KOPT-K1 (cell line): ENCODE measurements around the gene RACK1.
A peak's percentile ranks its signal among the peaks of the same experiment; 100 is the strongest.
"Not testable (repeated sequence)": the region's sequence is repeated elsewhere in the genome, so short reads cannot be mapped to it uniquely, and the experiment has no call there.

Source experiments
- H3K27ac ChIP-seq: fragments of 200-600 bp; sonication (generic); 2 replicates; pipeline ENCODE4 v1.5.1; 2016; ENCODE audit warnings: antibody characterized with exemption, mild to moderate bottlenecking, low read depth, low read length; ENCODE audit not compliant: poor library complexity, severe bottlenecking
- H3K36me3 ChIP-seq: fragments of 200-600 bp; sonication (generic); 2 replicates; pipeline ENCODE4 v1.5.1; 2017; ENCODE audit warnings: antibody characterized with exemption, mild to moderate bottlenecking, low read length, moderate library complexity; ENCODE audit not compliant: insufficient read depth
- H3K9me3 ChIP-seq: fragments of 200-600 bp; sonication (generic); 2 replicates; pipeline ENCODE4 v1.5.1; 2017; ENCODE audit warnings: antibody characterized with exemption, low read length, mild to moderate bottlenecking; ENCODE audit not compliant: insufficient read depth, poor library complexity, severe bottlenecking

Gene RACK1

DNA sequence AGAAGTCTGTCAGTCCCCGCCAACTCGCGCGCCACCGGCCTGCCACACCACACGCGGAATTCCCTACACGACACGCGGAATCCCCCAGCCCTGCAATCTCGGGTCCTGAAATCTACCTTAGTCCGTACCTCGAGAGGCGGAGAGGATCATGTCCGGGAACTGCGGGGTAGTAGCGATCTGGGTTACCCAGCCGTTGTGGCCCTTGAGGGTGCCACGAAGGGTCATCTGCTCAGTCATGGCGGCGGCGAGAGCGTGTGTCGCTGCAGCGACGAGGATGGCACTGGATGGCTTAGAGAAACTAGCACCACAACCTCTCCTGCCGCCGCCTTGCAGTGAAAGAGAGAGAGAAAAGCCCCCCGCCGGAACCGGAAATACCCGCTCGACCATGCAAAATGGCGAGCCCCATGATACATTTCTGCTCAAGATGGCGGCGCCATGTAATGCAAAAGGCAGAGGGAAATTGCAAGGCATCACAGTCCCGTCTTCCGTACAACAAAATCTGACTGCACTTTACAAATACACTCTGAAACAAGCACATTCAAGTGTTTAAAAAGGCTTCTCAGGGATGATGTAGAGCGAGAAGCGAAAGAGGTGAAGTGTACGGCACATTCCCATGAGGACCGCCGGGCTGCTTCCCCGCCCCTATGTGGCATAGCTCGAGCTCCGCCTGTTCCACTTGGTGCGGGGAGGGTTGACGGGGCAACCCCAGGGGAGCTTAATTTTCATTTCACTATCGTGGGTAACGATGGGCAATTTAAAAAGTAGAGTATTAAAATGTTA is at the start of gene RACK1:
Gene RACK1 (minus strand): TSS at position 343 of the 780 bp plus-strand sequence. CDS start 106 bp downstream, at position 237.
- peak within 1 kb of the TSS; percentile 86 for H3K27ac ChIP-seq
- H3K36me3 ChIP-seq = peaks cover 50% of the 10 kb centered on the region
- no peaks in the 10 kb centered on the region for H3K9me3 ChIP-seq

DNA sequence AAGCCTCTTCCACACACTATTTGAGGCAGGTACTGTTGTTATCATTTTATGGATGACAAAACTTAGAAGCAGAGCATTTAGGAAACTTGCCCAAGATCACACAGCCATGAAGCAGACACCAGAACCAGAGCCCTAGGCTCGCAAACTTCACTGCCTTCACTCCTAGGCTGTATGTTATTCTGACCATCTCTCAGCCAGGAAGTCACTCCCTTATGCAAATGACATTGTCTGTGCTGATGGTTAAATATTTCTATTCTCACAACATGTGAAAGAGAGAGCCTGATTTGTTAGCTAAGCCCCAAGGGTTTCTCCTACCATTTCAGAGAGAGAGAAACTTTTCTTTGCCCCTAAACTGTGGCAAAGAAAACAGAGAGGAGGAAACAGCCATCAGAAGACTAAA is 43.6 kb upstream of the RACK1 start:
- H3K36me3 ChIP-seq, H3K27ac ChIP-seq, H3K9me3 ChIP-seq: not testable (repeated sequence)

GRCh38 chr5:181285962-181286705 is 42.4 kb upstream of the RACK1 start:
- not testable (repeated sequence) for H3K36me3 ChIP-seq, H3K9me3 ChIP-seq, H3K27ac ChIP-seq

DNA sequence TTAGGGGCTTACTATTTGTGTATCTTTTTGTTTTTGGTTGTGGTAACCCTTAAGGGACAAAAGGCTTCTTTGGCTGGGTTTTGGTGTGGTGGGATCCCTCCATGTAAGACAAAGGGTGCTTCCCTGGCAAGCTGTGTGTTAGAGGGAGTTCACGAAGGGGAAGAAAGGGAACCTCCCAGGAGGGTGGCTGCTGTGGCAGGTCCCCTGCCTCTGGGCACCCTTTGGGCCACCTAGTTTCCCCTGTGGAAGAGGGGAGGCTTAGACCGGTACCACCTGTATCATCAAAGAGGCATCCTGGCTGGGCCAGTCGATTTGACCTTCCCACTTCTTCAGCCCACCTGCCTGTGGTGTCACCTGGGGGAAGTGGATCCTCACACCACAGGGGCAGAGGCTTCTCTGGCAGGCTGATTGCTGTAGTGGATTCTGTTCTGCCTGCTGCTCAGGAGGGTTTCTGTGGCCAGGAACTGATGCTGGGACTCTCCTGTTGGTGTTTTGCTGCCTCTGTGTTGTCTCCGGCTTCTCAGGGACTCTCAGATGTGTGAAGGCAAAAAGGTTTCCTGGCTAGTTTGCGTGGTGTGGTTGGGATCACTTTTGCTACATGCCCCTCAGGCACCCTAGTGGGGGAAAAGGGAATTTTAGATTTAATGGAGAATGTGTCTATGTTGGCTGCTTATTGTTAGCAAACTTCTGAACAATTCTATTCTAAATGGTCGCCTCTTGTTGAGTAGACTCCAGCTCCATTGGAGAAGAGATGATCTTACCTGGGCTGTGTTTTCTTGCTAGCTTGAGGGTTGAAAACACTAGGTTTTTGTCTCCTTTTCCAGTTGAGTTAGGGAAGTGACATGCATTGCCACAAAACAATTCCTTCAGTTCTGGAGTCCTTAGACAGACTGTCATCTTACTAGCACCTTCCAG is 40.4 kb upstream of the RACK1 start:
- H3K9me3 ChIP-seq, H3K36me3 ChIP-seq, H3K27ac ChIP-seq: not testable (repeated sequence)

DNA sequence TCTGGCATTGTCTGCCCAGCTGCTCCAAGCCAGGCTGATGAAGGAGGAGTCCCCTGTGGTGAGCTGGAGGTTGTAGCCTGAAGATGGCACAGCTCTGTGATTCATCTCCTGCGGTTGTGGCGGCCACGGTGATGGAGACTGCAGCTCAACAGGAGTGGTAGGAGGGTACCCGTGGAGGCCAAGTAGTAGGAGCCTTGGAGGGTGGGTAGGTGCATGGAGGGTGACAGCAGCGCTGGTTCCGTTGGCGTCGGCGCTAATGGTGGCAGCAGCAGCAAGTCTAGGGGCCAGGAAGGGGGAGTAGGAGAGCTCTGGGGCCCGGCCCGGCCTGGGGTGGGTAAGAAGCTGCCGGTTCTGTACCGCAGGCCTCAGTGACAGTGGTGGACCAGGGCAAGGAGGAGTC is 39.6 kb upstream of the RACK1 start:
- Histone ChIP-seq H3K27ac (no peak overlapping the region), H3K36me3 (no peaks in the 10 kb centered on the region), H3K9me3 (no peaks in the 10 kb centered on the region)

DNA sequence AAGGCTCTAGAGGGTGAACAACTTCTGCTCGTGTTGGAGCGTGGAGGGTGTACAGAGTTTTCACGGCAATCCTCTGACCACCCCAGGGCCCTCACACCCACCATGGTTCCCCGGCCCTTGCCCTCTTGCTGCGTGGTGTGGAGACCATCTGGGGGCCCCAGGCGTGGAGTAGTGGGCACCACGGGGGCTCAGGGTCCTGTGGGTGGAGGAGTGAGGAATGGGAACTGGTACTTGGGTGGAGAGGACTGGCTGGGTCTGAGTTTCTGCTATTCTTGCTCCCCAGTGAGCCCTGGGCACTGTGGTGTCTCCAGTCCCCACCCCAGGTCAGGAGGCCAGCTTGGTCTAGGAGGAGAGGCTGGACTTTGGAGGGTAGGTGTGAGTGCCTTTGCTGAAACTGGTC is 39.2 kb upstream of the RACK1 start:
- Histone ChIP-seq H3K27ac (no peak overlapping the region), H3K36me3 (no peaks in the 10 kb centered on the region), H3K9me3 (no peaks in the 10 kb centered on the region)

- H3K36me3 ChIP-seq, H3K9me3 ChIP-seq, H3K27ac ChIP-seq: not testable (repeated sequence)
These were observed 38.7 kb upstream of the RACK1 start for GRCh38 chr5:181282415-181282814.

- Histone ChIP-seq H3K9me3 (no peaks in the 10 kb centered on the region), H3K36me3 (no peaks in the 10 kb centered on the region), H3K27ac (no peak overlapping the region)
These were observed 38.2 kb upstream of the RACK1 start for GRCh38 chr5:181281984-181282316.

DNA sequence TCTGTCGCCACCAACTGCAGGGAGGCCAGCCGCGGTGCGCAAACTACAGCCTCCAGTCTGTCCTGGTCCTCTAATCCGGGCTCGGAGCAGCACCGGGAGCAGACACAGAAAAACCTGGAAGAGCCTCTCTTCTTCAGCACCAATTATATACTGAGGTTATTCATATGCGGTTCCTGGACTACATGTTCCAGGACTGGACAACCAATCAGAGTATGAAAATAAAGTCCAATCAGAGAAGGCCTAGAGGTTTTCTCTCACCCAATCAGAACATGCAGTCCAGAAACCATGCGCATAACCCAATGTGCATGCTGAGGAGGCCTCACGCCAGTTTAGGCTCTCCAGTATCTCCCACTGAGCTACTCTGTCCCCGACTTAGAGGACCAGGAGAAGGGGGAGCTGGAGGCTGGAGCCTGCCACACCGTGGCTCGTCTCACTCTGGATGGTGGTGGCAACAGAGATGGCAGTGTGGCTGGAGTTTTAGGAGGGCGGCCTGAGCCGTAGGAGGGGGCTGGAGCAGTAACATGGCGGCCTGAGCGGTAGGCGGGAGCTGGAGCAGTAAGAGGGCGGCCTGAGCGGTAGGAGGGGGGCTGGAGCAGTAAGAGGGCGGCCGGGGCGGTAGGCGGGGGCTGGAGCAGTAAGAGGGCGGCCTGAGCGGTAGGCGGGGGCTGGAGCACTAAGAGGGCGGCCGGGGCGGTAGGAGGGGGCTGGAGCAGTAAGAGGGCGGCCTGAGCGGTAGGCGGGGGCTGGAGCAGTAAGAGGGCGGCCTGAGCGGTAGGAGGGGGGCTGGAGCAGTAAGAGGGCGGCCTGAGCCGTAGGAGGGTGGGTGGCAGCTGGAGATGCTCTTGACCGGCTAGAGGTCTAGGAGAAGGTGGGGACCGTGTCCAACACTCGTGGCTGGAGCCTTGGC is 37.6 kb upstream of the RACK1 start:
- Histone ChIP-seq H3K27ac (no peak overlapping the region), H3K9me3 (no peaks in the 10 kb centered on the region), H3K36me3 (no peaks in the 10 kb centered on the region)

DNA sequence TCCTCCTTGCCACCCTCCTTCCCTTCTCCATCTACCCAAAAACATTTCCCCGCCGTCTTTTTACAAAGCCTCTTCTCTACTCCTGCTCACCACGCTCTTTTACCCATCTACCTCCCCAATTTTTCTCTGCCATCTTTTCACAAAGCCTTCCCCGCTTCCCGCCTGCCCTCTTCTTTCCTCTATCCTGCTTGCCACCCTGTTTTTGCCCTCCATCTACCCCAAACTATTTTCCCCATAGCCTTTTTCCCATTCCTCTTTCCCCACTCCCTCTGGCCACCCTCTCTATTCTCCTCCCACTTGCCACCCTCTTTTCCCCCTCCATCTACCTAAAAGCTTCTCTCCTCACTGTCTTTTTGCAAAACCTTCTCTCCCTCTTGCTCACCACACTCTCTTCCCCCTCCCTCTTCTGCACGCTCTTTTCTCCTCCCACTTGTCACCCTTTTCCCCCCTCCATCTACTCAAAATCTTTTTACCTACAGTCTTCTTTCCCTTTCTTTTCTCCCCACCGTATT is 36.6 kb upstream of the RACK1 start:
- no peaks in the 10 kb centered on the region for H3K9me3 ChIP-seq
- H3K36me3 ChIP-seq = no peaks in the 10 kb centered on the region
- H3K27ac ChIP-seq = no peak overlapping the region

DNA sequence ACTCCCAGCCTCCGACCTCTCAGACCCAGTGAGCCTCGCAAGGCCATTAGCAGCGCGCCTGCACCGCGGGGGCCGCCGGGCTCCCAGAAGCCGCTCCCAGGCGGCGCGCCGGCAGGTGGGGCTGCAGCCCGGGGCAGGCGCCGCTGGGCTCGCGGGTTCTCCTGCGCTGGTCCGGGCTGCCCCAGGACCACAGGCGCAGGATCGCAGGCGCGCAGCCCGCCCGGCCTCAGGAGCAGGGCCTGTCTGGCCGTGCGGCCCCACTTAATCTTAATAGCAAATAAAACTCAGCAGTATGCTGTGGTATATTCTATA is 29.7 kb upstream of the RACK1 start:
- H3K9me3 ChIP-seq, H3K36me3 ChIP-seq, H3K27ac ChIP-seq: not testable (repeated sequence)

DNA sequence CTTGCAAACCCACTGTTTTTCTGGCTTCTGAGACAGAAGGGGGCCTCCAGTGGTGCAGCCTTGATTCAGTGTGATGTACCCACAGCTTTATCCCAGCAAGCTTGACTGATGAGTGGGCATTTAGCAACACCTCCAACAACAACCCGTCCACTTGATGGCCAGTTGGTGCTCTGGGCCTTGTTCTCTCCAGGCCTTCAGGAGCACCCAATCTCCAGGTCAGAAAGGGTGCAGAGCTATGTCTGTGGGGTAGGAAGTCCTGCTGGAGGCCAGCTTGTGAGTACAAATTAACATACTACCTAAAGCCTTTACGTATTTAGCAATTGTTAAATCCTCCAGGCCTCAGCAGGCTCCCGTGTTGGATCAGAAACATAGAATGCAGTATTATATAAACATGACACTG is 27.4 kb upstream of the RACK1 start:
- H3K36me3 ChIP-seq = no peaks in the 10 kb centered on the region
- H3K9me3 ChIP-seq = no peaks in the 10 kb centered on the region
- H3K27ac ChIP-seq = no peak overlapping the region

DNA sequence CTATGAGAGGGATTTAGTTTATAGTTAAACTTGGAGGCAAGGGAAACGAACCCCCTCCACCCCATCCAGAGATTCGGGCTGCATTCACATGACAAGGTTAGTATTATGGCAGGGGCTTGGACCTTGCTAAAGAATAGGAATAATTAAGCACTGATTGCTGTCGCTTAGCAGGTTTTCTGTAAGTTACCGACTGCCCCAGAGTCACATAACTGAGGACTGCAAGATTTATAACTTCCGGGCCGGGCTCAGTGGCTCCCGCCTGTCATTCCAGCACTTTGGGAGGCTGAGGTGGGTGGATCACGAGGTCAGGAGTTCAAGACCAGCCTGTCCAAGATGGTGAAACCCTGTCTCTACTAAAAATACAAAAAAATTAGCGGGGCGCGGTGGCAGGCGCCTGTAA is 24.2 kb upstream of the RACK1 start:
- H3K36me3 ChIP-seq = peaks cover 22% of the 10 kb centered on the region
- H3K9me3 ChIP-seq, H3K27ac ChIP-seq: not testable (repeated sequence)

GRCh38 chr5:181267291-181267904 is 23.7 kb upstream of the RACK1 start:
- not testable (repeated sequence) for H3K27ac ChIP-seq, H3K9me3 ChIP-seq
- peaks cover 23% of the 10 kb centered on the region for H3K36me3 ChIP-seq
